GM21619 (cell line): Measurements from ENCODE around the gene SFXN4.
A peak's percentile ranks its signal among the peaks of the same experiment; 100 is the strongest.

Experiments
- ATAC-seq: cut with Tn5 transposase; IDR thresholded peaks from one replicate; pipeline ENCODE4 v1.9.1; 2021; ENCODE audit not compliant: unreplicated experiment

SFXN4 gene

GRCh38 chr10:119165171-119166117, at the start of gene SFXN4:
SFXN4 (minus strand) TSS chr10:119165714; CDS start chr10:119165647, 67 bp downstream.
- ATAC-seq: peak; percentile 90

DNA sequence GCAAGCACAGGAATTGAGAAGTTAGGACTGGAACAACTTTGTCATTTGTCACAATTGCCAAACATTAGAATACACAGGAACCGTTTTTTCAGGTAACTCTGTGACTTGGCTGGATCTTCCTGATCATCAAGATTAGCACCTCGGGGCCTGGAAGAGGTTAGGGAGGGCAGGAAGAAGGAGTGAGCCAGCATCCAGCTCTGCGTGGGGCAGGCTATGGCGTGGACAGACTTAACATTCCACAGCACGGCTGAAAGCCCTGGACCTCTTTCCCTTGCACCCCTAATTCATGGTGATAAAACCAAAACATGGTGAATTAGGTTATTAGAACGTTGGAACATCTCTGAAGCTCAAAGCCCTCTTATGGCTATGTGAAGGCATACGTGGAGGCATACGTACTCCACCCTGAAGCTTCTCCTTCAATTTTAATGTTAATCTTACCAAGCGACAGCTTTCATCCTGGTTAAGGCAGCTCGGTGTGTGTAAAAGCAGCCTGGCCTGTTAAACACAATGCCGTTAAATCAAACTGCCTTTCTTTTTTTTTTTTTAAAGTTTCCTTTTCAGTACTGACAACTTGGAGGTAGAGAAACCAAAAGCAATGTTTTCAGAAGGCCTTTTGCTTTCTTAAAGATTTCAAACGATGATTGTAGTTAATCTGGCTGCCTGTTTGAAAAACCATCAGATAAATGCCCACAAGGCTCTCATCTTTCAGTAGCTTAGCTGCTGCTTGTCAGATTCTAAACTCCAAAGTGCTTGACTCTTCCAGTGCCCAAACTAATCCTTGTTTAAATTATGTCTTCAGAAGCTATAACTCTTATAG, 46.3 kb upstream of the SFXN4 start:
- ATAC-seq: no peak

DNA sequence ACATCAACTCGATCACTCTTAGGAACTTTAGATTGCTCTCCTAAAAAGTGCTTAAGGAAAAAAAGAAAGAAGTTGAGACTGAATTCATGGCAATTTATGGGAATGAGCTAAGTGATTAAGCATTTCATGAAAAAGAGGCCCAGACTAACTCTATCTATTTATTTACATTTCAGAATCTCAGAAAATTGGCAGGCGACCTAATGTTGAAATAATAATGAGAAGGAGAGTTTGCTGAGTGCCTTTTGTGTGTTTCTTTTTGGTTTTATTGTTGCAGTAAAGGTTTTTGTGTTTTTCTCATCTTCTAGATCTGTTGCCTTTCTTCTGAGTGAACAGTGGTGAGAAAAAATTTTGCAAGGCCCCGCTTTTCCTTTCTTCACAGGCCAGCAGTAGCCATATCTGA, 45.7 kb upstream of the SFXN4 start:
- ATAC-seq: no peak

GRCh38 chr10:119210633-119211032, 45.1 kb upstream of the SFXN4 start:
- no peak for ATAC-seq

GRCh38 chr10:119209736-119210355, 44.3 kb upstream of the SFXN4 start:
- ATAC-seq: no peak

GRCh38 chr10:119209035-119209735, 43.7 kb upstream of the SFXN4 start:
- no peak for ATAC-seq

- no peak for ATAC-seq
Measured at GRCh38 chr10:119208553-119208940, 43.0 kb upstream of the SFXN4 start.

- ATAC-seq: peak; percentile 8
Measured at GRCh38 chr10:119207713-119208552, 42.4 kb upstream of the SFXN4 start.

- peak; percentile 71 for ATAC-seq
Measured at GRCh38 chr10:119207366-119207666, 41.8 kb upstream of the SFXN4 start, which contains the start of gene GRK5. GRK5 (plus strand) TSS chr10:119207571; CDS start chr10:119207918, 347 bp downstream.

DNA sequence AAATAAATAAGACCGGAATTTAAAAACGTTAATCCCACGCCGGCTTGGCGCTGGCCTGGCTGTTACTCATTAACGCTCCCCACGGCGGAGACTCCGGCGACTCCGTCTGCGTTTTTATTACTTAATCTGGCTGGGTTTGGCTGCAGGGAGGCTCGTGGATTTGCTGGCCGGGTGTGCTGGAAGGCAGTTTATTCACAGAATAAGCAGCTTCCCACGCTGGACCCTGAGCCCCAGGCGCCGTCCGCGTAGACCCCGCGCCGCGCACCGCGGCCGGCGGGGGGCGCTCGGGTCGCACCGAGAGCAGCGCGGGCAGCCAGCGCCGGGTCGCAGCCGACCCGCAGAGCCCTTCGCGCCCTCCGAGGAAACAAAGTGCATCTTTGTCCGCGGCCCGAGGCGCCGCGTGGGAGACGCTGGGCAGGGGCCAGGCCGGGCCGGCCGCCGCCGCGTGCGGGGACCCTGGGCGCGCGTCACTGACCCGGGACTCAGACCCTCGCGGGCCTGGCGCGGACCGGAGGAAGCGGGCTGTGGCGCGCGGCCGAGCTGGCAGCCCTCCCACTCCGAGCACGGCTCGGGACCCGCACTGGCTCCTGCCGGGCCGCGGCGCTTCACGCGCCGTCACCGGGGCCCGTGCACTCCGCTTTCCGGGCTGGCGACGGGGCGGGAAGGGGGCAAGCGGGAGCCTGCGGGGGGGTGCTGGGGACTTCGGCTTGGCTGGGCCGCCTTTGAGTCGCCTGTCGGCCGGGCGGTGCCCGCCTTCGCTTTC, 41.3 kb upstream of the SFXN4 start:
- peak; percentile 52 for ATAC-seq

DNA sequence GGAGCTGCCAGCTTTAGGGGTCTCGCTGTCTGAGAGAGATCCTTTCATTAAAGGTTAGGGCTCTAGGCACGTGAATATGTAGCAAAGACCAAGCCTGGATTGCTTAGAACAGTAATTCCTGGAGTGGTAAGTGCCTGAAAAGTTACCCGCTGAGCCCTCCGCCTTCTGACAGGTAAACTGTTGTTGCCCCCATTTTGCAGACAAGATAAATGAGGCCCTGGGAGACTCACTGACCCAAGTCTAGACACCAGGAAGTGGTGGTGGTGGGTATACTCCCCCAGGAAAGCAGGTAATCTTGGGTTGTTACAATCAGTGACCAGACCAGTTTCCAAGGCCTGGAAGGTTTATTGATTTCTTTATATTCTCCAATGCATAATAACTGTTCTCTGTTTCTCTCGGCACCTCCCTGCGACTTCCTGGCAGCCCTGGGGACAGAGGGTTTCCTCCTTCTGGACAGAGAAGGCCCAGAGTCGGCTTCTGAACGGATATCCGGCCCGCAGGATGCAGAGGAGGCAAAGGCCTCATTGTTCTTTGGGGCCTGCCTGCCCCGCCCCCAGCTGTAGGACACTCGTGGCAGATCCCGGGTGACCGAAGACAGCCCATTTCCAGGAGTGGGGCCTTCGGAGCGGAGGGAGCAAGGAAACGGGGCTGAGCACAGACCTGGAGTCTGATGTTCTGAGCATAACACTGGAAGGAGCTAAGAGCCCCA, 40.5 kb upstream of the SFXN4 start:
- ATAC-seq: peak; percentile 30

DNA sequence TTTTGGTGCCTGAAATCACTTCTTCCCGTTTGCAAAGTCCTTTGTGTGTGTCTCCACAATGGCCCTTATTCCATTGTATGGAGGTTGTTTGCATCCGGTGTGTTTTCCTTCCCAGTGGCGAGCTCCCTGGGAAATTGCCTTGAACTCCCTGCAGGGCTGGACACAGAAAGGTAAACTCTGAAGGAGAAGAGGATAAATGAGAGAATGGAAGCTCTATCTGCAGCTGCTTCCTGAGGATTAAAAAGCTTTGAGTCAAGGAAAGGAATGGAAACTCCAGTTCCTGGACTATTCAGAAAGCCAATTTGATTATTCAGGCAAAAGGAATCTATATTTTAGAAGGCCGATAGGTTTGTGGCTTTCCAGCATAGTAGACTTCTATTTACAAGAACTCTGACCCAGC, 37.5 kb upstream of the SFXN4 start:
- ATAC-seq: no peak

- no peak for ATAC-seq
Measured at GRCh38 chr10:119201233-119201632, 35.7 kb upstream of the SFXN4 start.

DNA sequence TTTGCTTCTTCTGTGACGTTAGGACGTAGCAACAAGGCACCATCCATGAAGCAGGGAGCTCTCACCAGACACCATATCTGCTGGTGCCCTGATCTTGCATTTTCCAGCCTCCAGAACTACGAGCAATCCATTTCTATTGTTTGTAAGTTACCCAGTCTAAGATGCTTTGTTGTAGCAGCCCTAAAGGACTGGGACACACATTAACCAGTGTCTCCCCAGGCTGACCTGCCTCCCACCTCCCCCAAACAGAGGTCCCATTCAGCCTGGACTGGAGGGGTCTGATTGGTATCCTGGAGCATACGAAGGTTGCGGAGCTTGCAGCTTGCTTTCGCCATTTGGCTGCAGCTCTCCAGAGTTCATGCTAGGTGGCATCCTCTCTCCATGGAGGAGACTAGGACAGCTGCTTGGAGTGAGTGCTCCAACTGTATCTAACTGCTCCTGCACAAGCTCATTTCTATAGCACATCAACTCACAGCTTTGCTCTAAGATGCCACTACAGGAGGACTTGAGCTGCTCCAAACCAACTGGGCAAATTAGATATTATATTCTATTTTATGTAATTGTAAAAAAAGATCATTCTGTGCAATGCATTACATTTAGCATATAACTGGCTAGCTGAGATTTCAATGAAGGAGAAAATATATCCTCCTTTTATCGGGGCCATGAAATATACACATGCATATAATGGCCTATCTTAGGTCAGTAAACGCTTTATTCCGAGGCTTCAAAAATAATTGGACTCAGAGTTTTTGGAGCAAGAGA, 33.9 kb upstream of the SFXN4 start:
- peak; percentile 80 for ATAC-seq

- no peak for ATAC-seq
Measured at GRCh38 chr10:119198438-119198837, 32.9 kb upstream of the SFXN4 start.

DNA sequence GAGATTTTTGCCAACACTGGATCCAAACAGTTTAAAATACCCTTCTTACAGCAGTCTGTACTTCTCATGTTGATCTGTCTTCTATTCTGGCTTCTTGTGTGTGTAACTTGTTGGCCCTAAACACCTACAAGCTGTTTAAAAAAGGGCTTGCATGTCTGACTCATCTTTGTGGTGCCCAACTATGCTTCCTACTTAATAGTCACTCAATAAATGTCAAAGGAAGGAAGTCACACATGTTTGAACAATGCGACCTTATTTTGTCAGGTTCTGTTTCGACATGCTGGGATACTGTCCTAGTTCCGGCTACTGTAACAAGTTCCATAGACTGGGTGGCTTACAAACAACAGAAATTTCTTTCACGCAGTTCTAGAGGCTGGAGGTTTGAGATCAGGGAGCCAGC, 32.4 kb upstream of the SFXN4 start:
- ATAC-seq: no peak

DNA sequence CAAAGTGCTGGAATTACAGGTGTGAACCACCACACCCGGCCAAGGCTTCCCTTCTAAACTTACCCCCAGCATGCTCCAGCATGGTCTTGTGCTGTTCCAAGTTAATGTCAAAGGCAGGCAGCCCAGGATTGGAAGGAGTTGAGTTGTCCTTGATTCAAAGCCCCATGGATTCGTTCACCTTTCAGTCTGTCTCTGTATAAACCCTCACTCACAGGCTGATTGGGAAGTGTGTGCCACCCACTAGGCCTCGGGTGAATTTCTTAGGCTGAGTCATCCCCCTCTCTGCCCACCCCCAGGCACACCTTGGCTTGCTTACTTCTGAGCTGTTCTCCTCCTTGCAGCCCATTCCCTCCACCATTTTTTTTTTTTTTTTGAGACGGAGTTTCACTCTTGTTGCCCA, 26.4 kb upstream of the SFXN4 start:
- no peak for ATAC-seq
